GM18511 (cell line): Measurements from ENCODE around the gene TTLL10.

Experiments used
- ATAC-seq: cut with Tn5 transposase; IDR thresholded peaks from one replicate; pipeline ENCODE4 v1.9.1; 2021; ENCODE audit warnings: mild to moderate bottlenecking, moderate library complexity; ENCODE audit not compliant: unreplicated experiment

The TTLL10 gene

GRCh38 chr1:1203561-1204424 is 30.1 kb downstream of the TTLL10 start:
- ATAC-seq: no peak

GRCh38 chr1:1204425-1204920 is 30.8 kb downstream of the TTLL10 start:
- no peak for ATAC-seq

- no peak for ATAC-seq
Measured at GRCh38 chr1:1204998-1205768, 31.5 kb downstream of the TTLL10 start.

GRCh38 chr1:1205769-1206375 is 32.2 kb downstream of the TTLL10 start:
- ATAC-seq: no peak

GRCh38 chr1:1206376-1206965 is 32.8 kb downstream of the TTLL10 start, which contains the start of gene TNFRSF18:
TNFRSF18 (minus strand) TSS chr1:1206592; CDS start chr1:1206571, 21 bp downstream.
- ATAC-seq: no peak

- no peak for ATAC-seq
Measured at GRCh38 chr1:1206966-1207531, 33.4 kb downstream of the TTLL10 start.

GRCh38 chr1:1207571-1207892 is 33.9 kb downstream of the TTLL10 start:
- ATAC-seq: no peak

GRCh38 chr1:1208713-1209433 is 35.2 kb downstream of the TTLL10 start:
- ATAC-seq: no peak

- no peak for ATAC-seq
Measured at GRCh38 chr1:1210726-1211540, 37.3 kb downstream of the TTLL10 start.

GRCh38 chr1:1211541-1212441 is 38.1 kb downstream of the TTLL10 start:
- ATAC-seq: no peak

GRCh38 chr1:1212780-1213344 is 39.2 kb downstream of the TTLL10 start:
- no peak for ATAC-seq

GRCh38 chr1:1213345-1214265 is 39.9 kb downstream of the TTLL10 start, which contains the start of gene TNFRSF4:
TNFRSF4 (minus strand) TSS chr1:1214153; CDS start chr1:1214127, 26 bp downstream.
- ATAC-seq: no peak

- no peak for ATAC-seq
Measured at GRCh38 chr1:1215080-1215676, 41.5 kb downstream of the TTLL10 start.

GRCh38 chr1:1215881-1216605 is 42.4 kb downstream of the TTLL10 start:
- no peak for ATAC-seq

- no peak for ATAC-seq
Measured at GRCh38 chr1:1216770-1217620, 43.3 kb downstream of the TTLL10 start.
